Measurements from ENCODE around the gene ALX3.

ALX3 gene

GRCh38 chr1:110084227-110085078, 14.0 kb upstream of the ALX3 start:
- no peaks in the 10 kb centered on the region for H3F3A ChIP-seq (ENCODE audit: insufficient read depth, low read length)

GRCh38 chr1:110083866-110084226, 13.4 kb upstream of the ALX3 start:
- Histone ChIP-seq H3K9me3 (ENCODE audit: low read length) (no peaks in the 10 kb centered on the region), H3K9me2 (ENCODE audit: low read depth, low read length) (no peaks in the 10 kb centered on the region), H4K20me1 (ENCODE audit: insufficient read depth, low read length) (no peaks in the 10 kb centered on the region), H3K4me1 (ENCODE audit: insufficient read depth, low read length, severe bottlenecking) (no peaks in the 10 kb centered on the region), H3K27ac (ENCODE audit: low read depth, low read length, poor library complexity, severe bottlenecking) (no peak overlapping the region), H3K9ac (ENCODE audit: low read length) (no peak overlapping the region), H3K4me2 (ENCODE audit: low read length) (peak overlapping the region; percentile 30), H3F3A (ENCODE audit: insufficient read depth, low read length) (no peaks in the 10 kb centered on the region), H3K27me3 (ENCODE audit: insufficient read depth, low read length) (peaks cover 17% of the 10 kb centered on the region), H3K36me3 (ENCODE audit: insufficient read depth, low read length) (no peaks in the 10 kb centered on the region), H2AFZ (ENCODE audit: low read length) (no peak overlapping the region), H3K4me3 (ENCODE audit: low read depth, low read length, poor library complexity, severe bottlenecking) (no peak overlapping the region), H3K79me2 (ENCODE audit: insufficient read depth, low read length) (no peaks in the 10 kb centered on the region)
- TF ChIP-seq EZH2 (IDR thresholded peaks at IDR 0.05; ENCODE audit: borderline replicate concordance, low read length) (no peak), CTCF (IDR thresholded peaks at IDR 0.05; ENCODE audit: low read length) (no peak)

More at GRCh38 chr1:110084227-110085078, 14.0 kb upstream of the ALX3 start:
- H3K4me2 ChIP-seq (ENCODE audit: low read length): peak overlapping the region; percentile 30
- H4K20me1 ChIP-seq (ENCODE audit: insufficient read depth, low read length): no peaks in the 10 kb centered on the region
- no peaks in the 10 kb centered on the region for H3K79me2 ChIP-seq (ENCODE audit: insufficient read depth, low read length)
- H3K4me1 ChIP-seq (ENCODE audit: insufficient read depth, low read length, severe bottlenecking): no peaks in the 10 kb centered on the region
- H3K9me2 ChIP-seq (ENCODE audit: low read depth, low read length): no peaks in the 10 kb centered on the region
- no peak for TF ChIP-seq EZH2 (IDR thresholded peaks at IDR 0.05; ENCODE audit: borderline replicate concordance, low read length)
- TF ChIP-seq CTCF (IDR thresholded peaks at IDR 0.05; ENCODE audit: low read length): no peak
- no peak overlapping the region for H3K27ac ChIP-seq (ENCODE audit: low read depth, low read length, poor library complexity, severe bottlenecking)
- H3K9me3 ChIP-seq (ENCODE audit: low read length): no peaks in the 10 kb centered on the region
- H2AFZ ChIP-seq (ENCODE audit: low read length): no peak overlapping the region
- no peak overlapping the region for H3K9ac ChIP-seq (ENCODE audit: low read length)
- H3K27me3 ChIP-seq (ENCODE audit: insufficient read depth, low read length): peaks cover 17% of the 10 kb centered on the region
- peak overlapping the region; percentile 39 for H3K4me3 ChIP-seq (ENCODE audit: low read depth, low read length, poor library complexity, severe bottlenecking)
- no peaks in the 10 kb centered on the region for H3K36me3 ChIP-seq (ENCODE audit: insufficient read depth, low read length)

- TF ChIP-seq CTCF (IDR thresholded peaks at IDR 0.05; ENCODE audit: low read length): no peak
- no peak for TF ChIP-seq EZH2 (IDR thresholded peaks at IDR 0.05; ENCODE audit: borderline replicate concordance, low read length)
- Histone ChIP-seq H3K9me2 (ENCODE audit: low read depth, low read length) (no peaks in the 10 kb centered on the region), H3K4me2 (ENCODE audit: low read length) (no peak overlapping the region; the same call in 1 of the 2 replicates), H4K20me1 (ENCODE audit: insufficient read depth, low read length) (no peaks in the 10 kb centered on the region), H2AFZ (ENCODE audit: low read length) (no peak overlapping the region), H3K9ac (ENCODE audit: low read length) (no peak overlapping the region), H3K4me3 (ENCODE audit: low read depth, low read length, poor library complexity, severe bottlenecking) (no peak overlapping the region), H3K79me2 (ENCODE audit: insufficient read depth, low read length) (no peaks in the 10 kb centered on the region), H3K9me3 (ENCODE audit: low read length) (no peaks in the 10 kb centered on the region), H3K4me1 (ENCODE audit: insufficient read depth, low read length, severe bottlenecking) (no peaks in the 10 kb centered on the region), H3F3A (ENCODE audit: insufficient read depth, low read length) (no peaks in the 10 kb centered on the region), H3K27me3 (ENCODE audit: insufficient read depth, low read length) (peaks cover 17% of the 10 kb centered on the region), H3K27ac (ENCODE audit: low read depth, low read length, poor library complexity, severe bottlenecking) (no peak overlapping the region), H3K36me3 (ENCODE audit: insufficient read depth, low read length) (no peaks in the 10 kb centered on the region)
Measured at GRCh38 chr1:110083061-110083865, 12.8 kb upstream of the ALX3 start.

Data from OCI-LY1 (cell line).